Measurements from ENCODE around the gene IL24.
"Not testable (repeated sequence)": the region's sequence is repeated elsewhere in the genome, so short reads cannot be mapped to it uniquely, and the experiment has no call there.

The IL24 gene

DNA sequence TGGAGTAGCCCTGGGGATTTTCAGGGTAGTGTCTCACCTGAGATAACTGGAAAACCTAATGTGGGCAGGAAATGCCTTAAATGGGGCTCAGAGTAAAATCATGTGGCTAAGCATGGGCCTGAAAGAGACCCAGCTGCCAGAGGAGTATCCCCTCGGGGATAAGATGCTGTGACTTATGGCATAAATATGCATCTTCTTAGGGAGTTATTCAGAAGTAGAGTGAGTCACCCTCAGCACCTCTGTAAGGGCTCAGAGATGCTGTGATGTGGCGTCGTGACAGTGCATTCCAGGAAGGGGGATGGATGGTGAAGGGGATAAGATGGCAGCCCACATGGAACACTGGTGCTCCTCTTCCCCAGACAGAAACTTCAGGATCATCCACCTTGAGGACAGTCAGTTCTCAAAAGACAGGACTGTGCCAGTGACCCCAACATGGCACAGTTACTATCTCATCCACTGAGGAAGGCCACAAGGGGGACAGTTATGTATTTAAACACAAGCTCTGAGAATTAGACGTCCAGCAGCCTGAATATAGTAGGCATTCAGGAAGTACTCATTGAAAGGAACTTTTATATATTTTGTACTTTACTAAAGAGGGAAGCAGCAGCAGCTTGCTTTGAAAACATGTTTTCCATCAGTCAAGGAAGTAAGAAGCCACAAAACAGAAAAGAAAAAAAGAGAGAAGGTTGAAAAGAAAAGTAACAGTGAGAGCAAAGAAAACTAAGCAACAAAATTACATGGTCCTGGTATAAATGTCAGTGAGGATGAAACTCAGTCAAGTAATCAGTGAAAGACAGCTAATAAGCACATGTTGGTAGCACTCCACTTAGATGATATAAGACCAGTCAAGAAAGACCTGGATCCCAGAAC lies 8.3 kb downstream of the IL24 start:
- no peak for DNase-seq

GRCh38 chr1:206907304-206907991 lies 10.2 kb downstream of the IL24 start:
- no peak for DNase-seq

DNA sequence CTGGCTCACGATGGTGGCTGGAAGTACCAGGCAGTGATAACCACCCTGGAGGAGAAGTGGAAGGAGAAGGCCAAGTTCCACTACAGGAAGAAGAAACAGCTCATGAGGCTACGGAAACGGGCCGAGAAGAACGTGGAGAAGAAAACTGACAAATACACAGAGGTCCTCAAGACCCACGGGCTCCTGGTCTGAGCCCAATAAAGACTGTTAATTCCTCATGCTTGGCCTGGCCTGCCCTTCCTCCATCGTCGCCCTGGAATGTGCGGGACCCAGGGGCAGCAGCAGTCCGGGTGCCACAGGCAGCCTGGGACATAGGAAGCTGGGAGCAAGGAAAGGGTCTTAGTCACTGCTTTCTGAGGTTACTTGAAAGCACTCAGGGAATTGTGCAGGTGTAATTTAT lies 10.8 kb downstream of the IL24 start:
- no peak for DNase-seq

- peak; percentile 38 for DNase-seq
These were observed 12.1 kb downstream of the IL24 start for GRCh38 chr1:206909161-206909882.

DNA sequence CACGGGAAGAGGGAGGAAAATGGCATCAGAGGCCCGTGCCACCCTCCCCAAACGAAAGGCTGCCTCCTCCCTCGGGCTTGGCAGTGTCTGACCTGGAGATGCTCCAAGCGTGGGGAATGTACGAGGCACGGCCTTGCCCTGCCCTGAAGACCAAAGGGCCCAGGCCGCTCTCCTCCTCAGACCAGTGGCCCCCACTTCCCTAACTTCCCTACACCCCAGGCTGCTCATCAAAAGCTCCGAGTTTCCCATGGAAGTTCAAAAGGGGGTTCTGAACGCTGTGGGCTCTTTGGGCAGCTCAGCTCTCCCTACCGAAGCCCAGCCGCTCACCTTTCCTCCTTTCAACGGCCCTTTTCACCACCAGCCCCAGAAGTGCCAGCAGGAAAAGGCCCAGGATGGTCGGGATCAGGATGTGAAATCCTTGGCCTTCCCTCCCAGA lies 12.7 kb downstream of the IL24 start:
- DNase-seq, result no peak

DNA sequence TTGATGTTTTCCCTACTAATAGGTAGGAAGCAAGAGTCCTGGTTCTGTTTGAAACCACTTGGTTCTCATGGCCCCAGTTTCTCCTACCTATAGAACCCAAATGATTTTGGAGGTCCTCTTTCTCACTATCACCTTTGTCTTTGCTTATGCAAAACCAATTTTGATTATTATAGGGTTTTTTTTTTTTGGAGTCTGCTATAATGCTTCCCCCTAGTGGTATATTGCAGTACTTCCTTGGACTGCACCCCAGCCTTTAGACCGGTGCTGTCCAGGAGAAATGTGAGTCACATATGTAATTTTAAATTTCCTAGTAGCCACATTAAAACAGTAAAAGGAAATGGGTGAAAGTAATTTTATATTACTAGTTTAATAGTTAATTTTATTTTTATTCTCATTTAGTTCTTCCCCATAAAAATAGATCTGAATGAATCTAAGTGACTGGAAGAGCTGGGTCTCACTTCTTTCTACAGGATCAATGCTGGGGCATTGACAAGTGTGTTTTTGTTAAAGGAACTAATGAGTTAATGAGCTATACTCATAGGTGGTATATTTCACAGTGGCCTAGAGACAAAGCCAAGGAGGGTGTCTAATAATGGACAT lies 13.9 kb downstream of the IL24 start:
- peak; percentile 80 for DNase-seq

- DNase-seq, result peak; percentile 91
These were observed 15.3 kb downstream of the IL24 start for GRCh38 chr1:206912445-206913095.

DNA sequence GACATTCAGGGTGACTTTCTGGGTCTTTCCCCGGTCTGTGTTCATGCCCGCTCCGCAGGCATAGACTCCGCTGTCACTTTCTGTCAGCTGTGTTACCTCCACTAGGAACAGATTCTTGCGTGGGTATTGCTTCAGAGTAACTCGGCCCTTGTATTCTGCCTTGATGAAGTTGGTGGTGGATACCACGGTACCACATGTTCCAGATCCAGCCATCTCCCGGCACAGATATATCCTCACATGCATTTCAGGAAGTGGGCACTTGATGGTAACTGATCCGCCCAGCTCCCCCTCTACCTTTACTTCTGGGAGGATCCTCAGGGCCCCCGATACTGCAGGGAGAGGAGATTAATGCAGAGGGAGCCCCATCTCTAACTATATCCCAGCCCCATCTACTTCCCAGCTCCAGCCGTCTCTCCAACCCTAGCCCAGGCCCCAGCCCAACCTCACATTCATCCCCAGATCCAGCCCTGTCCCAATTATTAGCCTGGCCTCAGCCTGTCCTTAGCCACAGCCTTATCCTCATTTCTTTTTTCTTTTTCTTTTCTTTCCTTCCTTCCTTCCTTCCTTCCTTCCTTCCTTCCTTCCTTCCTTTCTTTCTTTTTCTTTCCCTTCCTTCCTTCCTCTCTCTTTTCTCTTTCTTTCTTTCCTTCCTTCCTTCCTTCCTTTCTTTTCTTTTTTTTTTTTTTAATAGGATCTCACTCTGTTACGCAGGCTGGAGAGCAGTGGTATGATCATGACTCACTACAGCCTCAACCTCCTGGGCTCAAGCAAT lies 16.7 kb downstream of the IL24 start:
- no peak for DNase-seq

DNA sequence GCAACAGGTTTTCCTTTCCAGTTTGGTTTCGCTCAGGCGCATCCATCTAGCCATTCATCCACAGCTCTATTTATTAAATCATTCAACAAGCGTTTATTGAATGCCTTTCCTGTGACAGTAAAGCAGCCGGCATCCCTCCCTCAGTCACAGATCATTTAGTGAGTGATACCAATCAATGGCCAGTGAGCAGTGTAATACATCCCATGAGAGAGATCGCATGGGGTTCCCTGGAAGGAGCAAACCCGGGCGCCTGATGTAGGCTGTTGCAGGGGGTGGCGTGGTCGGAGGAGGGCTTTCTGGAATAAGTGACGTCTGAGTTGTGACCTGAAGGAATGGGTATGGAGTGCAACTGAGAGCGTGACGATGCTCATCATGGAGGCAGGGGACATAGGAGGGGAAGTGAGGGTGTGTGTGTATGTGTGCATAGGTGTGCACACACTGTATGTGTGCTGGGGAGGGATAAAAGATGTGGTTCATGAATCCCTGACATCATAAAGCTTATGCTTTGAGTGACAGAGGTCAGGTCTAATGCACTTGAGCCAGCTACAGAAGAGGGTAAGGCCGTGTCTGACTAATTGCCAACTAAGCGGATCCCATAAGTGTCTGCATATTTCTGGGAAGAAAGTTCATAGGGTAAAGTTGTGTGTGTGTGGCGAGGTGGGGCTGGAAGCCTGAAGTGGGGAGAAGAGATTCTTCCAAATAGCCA lies 17.9 kb downstream of the IL24 start:
- DNase-seq, result no peak

GRCh38 chr1:206916000-206916709 lies 18.9 kb downstream of the IL24 start:
- DNase-seq, result no peak

- DNase-seq, result no peak
These were observed 20.8 kb downstream of the IL24 start for GRCh38 chr1:206918076-206918475.

DNA sequence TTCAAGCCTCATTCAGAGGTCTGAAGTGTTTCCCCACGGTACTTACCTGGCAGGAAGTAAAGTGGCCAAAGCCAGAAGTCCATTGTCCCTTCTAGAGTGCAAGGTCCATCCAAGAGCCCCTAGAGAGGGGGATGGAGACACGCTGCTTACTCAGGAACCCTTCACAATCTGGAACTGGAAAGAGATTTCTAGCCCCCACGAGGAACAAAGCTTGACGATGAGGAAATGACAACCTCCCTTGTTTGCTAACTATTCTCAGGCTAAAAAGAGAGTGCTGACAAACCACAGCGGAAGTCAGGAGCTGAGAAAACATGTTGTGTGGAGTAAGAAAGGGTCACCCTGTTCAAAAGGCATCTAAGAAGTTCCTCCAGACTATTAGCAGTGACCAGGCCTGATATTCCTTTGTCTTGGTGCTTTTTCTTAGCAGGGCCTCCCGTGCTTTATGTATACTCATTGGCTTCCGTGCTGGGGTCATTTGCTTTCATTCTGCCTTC lies 24.6 kb downstream of the IL24 start, which contains the start of gene FCMR:
Gene FCMR (minus strand): TSS at position 170 of the 494 bp plus-strand sequence. CDS start 87 bp downstream, at position 83.
- DNase-seq, result peak; percentile 76

- no peak for DNase-seq
These were observed 25.3 kb downstream of the IL24 start for GRCh38 chr1:206922524-206922923.

- peak; percentile 66 for DNase-seq
These were observed 26.0 kb downstream of the IL24 start for GRCh38 chr1:206923009-206923960.

DNA sequence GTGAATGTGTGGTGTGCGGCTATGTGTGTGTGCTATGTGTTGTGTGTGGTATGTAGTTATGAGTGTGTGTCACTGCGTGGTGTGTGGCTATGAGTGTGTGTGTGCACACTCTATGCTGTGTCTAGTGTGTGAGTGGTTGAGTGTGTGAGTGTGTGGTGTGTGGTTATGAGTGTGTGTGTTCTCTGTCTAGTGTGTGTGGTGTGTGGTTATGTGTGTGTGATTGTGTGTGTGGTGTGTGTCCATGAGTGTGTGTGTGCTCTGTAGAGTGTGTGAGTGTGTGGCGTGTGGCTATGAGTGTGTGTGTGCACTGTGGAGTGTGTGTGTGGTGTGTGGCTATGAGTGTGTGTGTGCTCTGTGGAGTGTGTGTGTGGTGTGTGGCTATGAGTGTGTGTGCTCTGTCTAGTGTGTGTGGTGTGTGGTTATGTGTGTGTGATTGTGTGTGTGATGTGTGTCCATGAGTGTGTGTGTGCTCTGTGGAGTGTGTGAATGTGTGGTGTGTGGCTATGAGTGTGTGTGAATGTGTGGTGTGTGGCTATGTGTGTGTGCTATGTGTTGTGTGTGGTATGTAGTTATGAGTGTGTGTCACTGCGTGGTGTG lies 26.8 kb downstream of the IL24 start:
- DNase-seq, result not testable (repeated sequence)

- DNase-seq, result no peak
These were observed 27.4 kb downstream of the IL24 start for GRCh38 chr1:206924592-206925105.

DNA sequence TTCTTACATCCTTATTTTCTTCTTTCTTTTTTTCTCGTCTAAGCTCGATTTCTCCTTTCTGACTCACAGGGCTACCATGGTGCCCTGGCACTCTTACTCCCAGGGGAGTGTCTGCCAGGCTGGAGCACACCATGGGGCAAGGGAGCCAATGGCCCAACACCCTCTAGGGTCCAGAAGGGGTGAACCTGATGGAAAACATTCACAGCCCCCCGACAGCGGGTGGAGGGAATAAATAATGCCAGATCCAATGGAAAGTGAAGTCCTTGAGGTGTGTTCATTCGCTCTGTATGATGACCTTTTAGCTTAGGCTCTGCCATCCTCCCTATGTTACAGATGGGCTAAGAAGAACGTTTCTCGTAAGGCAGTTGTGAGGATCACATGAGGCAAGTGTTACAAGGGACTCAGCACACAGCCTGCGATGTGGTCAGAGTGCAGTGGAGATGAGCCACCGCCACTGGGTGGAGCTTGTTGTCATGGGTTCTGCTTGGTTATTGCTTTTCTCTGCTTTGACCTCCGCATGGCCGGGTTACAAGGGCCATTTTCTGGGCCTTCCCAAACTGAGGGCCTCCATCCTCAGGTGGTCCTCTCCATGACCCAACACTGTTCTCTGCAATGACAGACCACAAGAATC lies 28.0 kb downstream of the IL24 start:
- DNase-seq, result peak; percentile 75

DNA sequence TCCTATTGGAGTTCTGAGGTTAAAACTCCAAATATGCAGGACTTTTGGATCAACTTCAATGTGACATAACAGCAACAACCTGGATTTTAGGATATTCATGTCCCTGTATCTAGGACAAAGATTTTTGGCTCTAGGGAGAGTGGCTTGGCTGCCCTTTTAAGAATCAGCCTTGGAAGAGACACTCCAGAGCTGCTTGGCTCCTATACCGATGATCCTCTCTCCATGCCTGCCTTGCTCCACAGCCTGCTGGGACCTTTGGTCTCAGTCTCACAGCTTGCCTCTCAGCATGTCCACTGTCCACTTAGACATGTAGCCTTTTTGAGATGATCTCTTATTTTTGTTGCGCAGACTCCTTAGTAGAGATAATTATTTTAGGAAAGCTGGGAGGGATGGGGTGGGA lies 29.0 kb downstream of the IL24 start:
- no peak for DNase-seq
